Measurements from ENCODE around the gene TWF2. TPM values are rescaled to one million over a fixed set of nuclear protein-coding genes. Genes with fewer than 3 reads are reported as not detected.

The TWF2 gene
- total and polyA plus RNA-seq, 2 of the 13 experiments (the other 11 are each of a cell fraction or from before 2014, with no cell fraction given), result 45.5 to 108 TPM

DNA sequence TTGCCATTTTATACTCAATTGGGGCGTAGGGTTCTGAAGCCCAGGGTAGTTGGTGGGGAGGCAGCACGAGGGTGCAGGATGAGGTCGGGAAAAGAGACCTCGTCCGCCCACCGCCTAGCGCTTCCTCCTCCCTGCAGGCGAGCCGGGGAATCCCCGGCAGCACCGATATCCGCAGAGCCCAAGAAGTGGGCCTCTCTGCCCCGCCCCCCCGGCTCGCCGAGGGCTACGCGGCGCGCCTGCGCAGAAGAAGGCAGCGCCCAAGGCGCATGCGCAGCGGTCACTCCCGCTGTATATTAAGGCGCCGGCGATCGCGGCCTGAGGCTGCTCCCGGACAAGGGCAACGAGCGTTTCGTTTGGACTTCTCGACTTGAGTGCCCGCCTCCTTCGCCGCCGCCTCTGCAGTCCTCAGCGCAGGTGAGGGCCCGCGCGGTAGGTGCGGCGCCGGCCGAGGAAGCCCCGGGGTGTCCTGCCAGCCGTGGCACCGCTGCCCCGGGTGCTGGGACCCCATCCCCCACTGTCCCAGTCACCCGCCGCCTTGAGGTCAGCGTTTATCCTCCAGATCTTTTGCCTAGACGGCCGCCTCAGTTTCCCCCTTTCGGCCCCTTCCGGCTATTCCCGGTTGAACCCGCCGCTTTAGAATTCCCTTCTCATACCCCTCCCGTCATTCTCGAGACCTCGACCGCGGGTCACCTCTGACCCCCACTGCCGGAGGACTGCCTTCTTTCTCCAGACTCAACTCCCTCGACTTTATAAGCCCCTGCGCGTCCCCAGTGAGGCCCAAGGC is 40.9 kb downstream of the TWF2 start, which contains the start of gene ALAS1 (continued):
- TF ChIP-seq, protein P1, sequence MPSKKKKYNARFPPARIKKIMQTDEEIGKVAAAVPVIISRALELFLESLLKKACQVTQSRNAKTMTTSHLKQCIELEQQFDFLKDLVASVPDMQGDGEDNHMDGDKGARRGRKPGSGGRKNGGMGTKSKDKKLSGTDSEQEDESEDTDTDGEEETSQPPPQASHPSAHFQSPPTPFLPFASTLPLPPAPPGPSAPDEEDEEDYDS (CRISPR knock-in tag; IDR thresholded peaks at IDR 0.05), result peak; percentile 99
- TF ChIP-seq, protein P2, sequence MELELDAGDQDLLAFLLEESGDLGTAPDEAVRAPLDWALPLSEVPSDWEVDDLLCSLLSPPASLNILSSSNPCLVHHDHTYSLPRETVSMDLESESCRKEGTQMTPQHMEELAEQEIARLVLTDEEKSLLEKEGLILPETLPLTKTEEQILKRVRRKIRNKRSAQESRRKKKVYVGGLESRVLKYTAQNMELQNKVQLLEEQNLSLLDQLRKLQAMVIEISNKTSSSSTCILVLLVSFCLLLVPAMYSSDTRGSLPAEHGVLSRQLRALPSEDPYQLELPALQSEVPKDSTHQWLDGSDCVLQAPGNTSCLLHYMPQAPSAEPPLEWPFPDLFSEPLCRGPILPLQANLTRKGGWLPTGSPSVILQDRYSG (CRISPR knock-in tag; IDR thresholded peaks at IDR 0.05), result no peak
- no peak for TF ChIP-seq SOX5 (CRISPR knock-in tag; IDR thresholded peaks at IDR 0.05; ENCODE audit: borderline replicate concordance)
- TF ChIP-seq ZNF562 (CRISPR knock-in tag; IDR thresholded peaks at IDR 0.05; ENCODE audit: borderline replicate concordance), result no peak
- peak; percentile 92 for TF ChIP-seq ZFX (CRISPR knock-in tag; IDR thresholded peaks at IDR 0.05; ENCODE audit: low read depth)
- no peak for TF ChIP-seq U2AF2 (IDR thresholded peaks at IDR 0.05; ENCODE audit: low read depth, low read length)
- no peak for TF ChIP-seq ATF1 (CRISPR knock-in tag; IDR thresholded peaks at IDR 0.05)
- TF ChIP-seq, protein P3, sequence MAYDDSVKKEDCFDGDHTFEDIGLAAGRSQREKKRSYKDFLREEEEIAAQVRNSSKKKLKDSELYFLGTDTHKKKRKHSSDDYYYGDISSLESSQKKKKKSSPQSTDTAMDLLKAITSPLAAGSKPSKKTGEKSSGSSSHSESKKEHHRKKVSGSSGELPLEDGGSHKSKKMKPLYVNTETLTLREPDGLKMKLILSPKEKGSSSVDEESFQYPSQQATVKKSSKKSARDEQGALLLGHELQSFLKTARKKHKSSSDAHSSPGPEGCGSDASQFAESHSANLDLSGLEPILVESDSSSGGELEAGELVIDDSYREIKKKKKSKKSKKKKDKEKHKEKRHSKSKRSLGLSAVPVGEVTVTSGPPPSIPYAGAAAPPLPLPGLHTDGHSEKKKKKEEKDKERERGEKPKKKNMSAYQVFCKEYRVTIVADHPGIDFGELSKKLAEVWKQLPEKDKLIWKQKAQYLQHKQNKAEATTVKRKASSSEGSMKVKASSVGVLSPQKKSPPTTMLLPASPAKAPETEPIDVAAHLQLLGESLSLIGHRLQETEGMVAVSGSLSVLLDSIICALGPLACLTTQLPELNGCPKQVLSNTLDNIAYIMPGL (CRISPR knock-in tag; IDR thresholded peaks at IDR 0.05; ENCODE audit: borderline replicate concordance in 1 of 2, low read depth in 1 of 2), result peak in 1 of 2 experiments; percentile 79; a peak in 2 of 4 replicates
- no peak for TF ChIP-seq ZNF264 (CRISPR knock-in tag; IDR thresholded peaks at IDR 0.05)
- TF ChIP-seq TEAD3 (CRISPR knock-in tag; optimal IDR thresholded peaks at IDR 0.05; ENCODE audit: borderline replicate concordance), result no peak
- TF ChIP-seq, protein P4, sequence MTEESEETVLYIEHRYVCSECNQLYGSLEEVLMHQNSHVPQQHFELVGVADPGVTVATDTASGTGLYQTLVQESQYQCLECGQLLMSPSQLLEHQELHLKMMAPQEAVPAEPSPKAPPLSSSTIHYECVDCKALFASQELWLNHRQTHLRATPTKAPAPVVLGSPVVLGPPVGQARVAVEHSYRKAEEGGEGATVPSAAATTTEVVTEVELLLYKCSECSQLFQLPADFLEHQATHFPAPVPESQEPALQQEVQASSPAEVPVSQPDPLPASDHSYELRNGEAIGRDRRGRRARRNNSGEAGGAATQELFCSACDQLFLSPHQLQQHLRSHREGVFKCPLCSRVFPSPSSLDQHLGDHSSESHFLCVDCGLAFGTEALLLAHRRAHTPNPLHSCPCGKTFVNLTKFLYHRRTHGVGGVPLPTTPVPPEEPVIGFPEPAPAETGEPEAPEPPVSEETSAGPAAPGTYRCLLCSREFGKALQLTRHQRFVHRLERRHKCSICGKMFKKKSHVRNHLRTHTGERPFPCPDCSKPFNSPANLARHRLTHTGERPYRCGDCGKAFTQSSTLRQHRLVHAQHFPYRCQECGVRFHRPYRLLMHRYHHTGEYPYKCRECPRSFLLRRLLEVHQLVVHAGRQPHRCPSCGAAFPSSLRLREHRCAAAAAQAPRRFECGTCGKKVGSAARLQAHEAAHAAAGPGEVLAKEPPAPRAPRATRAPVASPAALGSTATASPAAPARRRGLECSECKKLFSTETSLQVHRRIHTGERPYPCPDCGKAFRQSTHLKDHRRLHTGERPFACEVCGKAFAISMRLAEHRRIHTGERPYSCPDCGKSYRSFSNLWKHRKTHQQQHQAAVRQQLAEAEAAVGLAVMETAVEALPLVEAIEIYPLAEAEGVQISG (CRISPR knock-in tag; IDR thresholded peaks at IDR 0.05), result peak; percentile 55; the same call in 1 of the 2 replicates
- TF ChIP-seq, protein P5, sequence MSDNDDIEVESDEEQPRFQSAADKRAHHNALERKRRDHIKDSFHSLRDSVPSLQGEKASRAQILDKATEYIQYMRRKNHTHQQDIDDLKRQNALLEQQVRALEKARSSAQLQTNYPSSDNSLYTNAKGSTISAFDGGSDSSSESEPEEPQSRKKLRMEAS (IDR thresholded peaks at IDR 0.05), result peak; percentile 71
- TF ChIP-seq, protein P6, sequence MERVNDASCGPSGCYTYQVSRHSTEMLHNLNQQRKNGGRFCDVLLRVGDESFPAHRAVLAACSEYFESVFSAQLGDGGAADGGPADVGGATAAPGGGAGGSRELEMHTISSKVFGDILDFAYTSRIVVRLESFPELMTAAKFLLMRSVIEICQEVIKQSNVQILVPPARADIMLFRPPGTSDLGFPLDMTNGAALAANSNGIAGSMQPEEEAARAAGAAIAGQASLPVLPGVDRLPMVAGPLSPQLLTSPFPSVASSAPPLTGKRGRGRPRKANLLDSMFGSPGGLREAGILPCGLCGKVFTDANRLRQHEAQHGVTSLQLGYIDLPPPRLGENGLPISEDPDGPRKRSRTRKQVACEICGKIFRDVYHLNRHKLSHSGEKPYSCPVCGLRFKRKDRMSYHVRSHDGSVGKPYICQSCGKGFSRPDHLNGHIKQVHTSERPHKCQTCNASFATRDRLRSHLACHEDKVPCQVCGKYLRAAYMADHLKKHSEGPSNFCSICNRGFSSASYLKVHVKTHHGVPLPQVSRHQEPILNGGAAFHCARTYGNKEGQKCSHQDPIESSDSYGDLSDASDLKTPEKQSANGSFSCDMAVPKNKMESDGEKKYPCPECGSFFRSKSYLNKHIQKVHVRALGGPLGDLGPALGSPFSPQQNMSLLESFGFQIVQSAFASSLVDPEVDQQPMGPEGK (CRISPR knock-in tag; IDR thresholded peaks at IDR 0.05), result peak; percentile 83
- no peak for TF ChIP-seq FOSL2 (CRISPR knock-in tag; IDR thresholded peaks at IDR 0.05)
- no peak for TF ChIP-seq SNRNP70 (IDR thresholded peaks at IDR 0.05; ENCODE audit: low read depth, low read length)
- no peak for TF ChIP-seq ZNF441 (CRISPR knock-in tag; IDR thresholded peaks at IDR 0.05; ENCODE audit: borderline replicate concordance)
- no peak for TF ChIP-seq FOXP1 (IDR thresholded peaks at IDR 0.05)
- TF ChIP-seq FOXP1 (CRISPR knock-in tag; IDR thresholded peaks at IDR 0.05), result no peak
- peak; percentile 29; the same call in 1 of the 2 replicates for TF ChIP-seq RAD21 (CRISPR knock-in tag; IDR thresholded peaks at IDR 0.05)
- 0 out of 2 replicates have a peak, but pooled peaks have one; percentile 43 for TF ChIP-seq ZSCAN31 (CRISPR knock-in tag; IDR thresholded peaks at IDR 0.05; ENCODE audit: low read depth)
- no peak for TF ChIP-seq RFXANK (CRISPR knock-in tag; IDR thresholded peaks at IDR 0.05)
- no peak; the same call in 1 of the 2 replicates for TF ChIP-seq NR2F2 (IDR thresholded peaks at IDR 0.05; ENCODE audit: borderline replicate concordance, low read depth)
- no peak for TF ChIP-seq RFX5 (IDR thresholded peaks at IDR 0.05; ENCODE audit: low read depth, low read length)
